SU-DHL-6 (cell line): ENCODE results near the gene AMN1.

Experiments used
- EZH2phosphoT487 ChIP-seq: fragments of 200-600 bp; sonication (generic), shearing (Covaris generic); conservative IDR thresholded peaks from 2 replicates; pipeline ENCODE4 v1.6.1; 2018; ENCODE audit warnings: mild to moderate bottlenecking, antibody characterized with exemption, low read length, moderate library complexity, mixed read lengths
- TF ChIP-seq, protein P1 (sequence below): fragments of 200-600 bp; sonication (generic); IDR thresholded peaks from one replicate; pipeline ENCODE4 v1.5.1; 2017; ENCODE audit warnings: antibody characterized with exemption, mild to moderate bottlenecking, low read length, moderate library complexity; ENCODE audit not compliant: insufficient read depth, poor library complexity, severe bottlenecking

DNA sequence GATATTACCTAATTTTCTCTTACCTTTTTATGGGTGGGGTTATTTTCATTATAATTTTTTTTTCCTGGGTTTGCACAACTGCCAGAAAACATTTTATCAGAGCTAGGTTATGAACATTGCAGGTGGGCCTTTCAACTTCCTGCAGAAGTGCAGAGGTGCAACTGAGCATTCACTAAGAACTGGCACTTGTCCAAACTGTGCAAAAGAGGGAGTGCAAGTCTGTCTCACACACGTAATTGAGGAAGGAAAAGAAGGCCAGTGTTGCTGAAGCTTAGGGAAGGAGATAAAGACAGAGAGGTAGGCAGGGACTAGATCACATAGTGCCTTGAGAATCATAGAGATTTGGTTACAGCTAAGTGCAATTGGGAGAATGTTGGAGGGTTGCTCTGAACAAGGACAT is 14.1 kb upstream of the AMN1 start:
- TF ChIP-seq, protein P1, sequence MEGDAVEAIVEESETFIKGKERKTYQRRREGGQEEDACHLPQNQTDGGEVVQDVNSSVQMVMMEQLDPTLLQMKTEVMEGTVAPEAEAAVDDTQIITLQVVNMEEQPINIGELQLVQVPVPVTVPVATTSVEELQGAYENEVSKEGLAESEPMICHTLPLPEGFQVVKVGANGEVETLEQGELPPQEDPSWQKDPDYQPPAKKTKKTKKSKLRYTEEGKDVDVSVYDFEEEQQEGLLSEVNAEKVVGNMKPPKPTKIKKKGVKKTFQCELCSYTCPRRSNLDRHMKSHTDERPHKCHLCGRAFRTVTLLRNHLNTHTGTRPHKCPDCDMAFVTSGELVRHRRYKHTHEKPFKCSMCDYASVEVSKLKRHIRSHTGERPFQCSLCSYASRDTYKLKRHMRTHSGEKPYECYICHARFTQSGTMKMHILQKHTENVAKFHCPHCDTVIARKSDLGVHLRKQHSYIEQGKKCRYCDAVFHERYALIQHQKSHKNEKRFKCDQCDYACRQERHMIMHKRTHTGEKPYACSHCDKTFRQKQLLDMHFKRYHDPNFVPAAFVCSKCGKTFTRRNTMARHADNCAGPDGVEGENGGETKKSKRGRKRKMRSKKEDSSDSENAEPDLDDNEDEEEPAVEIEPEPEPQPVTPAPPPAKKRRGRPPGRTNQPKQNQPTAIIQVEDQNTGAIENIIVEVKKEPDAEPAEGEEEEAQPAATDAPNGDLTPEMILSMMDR: no peak
- no peak for TF ChIP-seq EZH2phosphoT487
